GM18870 (cell line): ENCODE results near the gene INO80D.
"Not testable (repeated sequence)": the region's sequence is repeated elsewhere in the genome, so short reads cannot be mapped to it uniquely, and the experiment has no call there.

ENCODE experiments used
- ATAC-seq: cut with Tn5 transposase; IDR thresholded peaks from one replicate; pipeline ENCODE4 v1.9.1; 2021; ENCODE audit warnings: moderate library complexity; ENCODE audit not compliant: unreplicated experiment

INO80D gene

DNA sequence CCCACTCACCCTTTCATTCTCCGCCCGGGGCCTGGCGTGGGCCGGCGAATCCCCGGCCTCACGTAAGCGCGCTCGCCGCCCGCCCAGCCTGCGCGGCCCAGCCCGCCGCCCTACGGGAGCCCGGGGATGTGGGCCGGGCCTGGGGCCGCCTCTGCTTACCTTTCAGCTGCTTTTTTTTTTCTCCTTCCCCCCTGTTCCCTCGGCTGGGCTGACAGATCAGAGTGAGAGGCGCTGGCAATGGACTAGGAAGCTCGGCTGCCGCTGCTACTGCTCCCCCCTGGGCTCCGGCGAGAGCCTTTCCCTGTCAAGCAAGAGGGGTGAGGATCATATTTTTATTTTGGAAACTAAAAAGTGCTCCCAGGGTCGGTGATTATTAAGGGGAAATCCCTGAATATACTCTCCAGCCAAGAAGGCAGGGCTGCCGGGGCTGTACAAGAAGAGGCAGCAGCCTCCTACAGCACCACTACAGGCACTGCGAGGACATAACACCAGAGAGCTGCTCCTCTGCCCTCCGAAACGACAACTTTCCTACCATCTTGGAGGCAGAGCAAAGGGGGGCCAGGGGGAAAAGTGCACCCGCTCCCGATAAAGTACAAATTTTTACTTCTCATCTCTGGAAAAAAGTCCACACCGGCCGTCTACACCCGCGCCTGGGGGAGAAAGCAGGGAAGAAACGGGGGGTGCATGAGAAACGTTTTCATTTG lies at the start of gene INO80D:
INO80D (minus strand) TSS at position 433 of the 704 bp plus-strand sequence. CDS start 23,158 bp downstream, outside the sequence.
- peak; percentile 87 for ATAC-seq

GRCh38 chr2:206127656-206128055 lies 41.7 kb upstream of the INO80D start:
- no peak for ATAC-seq

DNA sequence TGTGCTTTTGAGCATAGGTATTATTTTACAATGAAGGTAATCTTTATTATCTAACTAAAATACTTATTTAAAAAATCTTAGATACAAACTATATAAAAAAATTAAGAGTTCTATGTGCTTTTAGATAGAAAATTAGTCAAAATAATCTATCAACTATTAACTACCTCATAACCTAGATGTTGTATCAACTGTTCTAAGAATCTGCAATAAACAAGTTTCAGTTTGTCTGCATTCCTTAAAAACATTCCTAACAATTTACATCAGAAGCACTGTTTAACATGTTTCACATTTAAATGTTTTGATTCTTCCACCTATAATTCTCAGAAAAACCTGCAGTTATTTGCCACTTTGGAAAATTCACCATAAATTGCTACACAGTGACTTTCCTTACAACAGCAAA lies 39.9 kb upstream of the INO80D start:
- ATAC-seq = no peak

DNA sequence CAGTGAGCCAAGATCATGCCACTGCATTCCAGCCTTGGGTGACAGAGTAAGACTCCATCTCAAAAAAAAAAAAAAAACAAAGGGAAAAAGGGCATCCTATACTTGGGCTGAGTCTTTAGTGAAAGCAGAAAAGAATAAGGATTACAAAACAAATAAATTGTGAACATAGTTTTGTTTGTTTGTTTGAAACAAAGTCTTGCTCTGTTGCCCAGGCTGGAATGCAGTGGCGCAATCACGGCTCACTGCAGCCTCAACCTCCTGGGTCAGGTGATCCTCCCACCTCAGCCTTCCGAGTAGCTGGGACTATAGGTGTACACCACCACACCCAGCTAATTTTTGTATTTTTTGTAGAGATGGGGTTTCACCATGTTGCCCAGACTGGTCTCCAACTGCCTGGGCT lies 36.6 kb upstream of the INO80D start:
- ATAC-seq = not testable (repeated sequence)

DNA sequence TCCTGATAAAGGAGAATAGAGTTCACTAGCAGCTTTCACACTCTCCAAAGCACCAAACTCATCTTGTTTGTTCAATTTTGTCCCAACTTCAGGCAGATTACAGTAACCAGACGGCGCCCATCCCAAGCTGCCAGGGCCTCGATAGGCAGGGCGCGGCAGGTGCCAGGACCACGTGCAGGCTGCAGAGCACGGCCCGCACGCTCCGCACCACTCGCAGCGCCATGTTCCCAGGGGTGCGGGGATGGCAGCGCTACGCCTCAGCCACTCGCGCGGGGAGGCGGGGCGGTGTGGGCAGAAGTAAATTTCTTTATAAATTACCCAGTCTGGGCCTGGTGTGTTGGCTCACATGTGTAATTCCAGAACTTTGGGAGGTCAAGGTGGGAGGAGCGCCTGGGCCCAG lies 30.3 kb upstream of the INO80D start:
- ATAC-seq = no peak

- no peak for ATAC-seq
These were observed 29.1 kb upstream of the INO80D start for GRCh38 chr2:206115026-206115578.

- ATAC-seq = no peak
These were observed 27.0 kb upstream of the INO80D start for GRCh38 chr2:206112846-206113547.

DNA sequence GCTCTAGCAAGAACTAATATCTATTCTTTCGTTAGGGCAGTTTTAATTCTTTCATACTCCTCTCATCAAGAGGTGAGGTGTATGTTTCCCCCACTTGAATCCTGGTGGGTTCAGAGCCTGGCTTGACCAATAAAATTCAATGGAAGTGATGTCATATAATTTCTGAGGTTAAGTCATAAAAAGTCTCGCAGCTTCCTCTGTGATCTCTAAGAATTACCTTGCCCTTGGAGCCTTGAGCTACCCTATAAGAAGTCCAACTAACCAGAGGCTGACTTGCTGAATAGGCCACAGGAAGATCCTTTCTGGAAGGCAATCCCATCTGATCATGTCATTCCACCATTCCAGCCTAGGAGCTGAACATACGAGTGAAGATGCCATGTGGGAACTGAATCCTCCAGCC lies 26.1 kb upstream of the INO80D start:
- no peak for ATAC-seq

DNA sequence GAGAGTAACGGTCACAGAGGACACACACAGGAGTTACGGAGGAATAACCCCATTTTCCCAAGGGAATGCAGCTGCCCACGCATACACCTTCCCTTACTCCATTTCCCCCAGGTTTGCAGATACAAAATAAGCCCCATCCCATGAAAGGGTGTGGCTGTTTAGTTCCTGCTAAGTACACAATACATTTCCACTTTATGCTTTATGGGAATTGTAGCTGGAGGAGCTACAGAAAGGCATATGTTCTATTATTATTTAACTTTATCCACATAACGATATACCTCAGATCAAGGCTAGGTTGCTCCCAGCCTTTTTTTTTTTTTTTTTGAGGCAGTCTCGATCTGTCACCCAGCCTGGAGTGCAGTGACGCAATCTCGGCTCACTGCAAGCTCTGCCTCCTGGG lies 22.7 kb upstream of the INO80D start:
- no peak for ATAC-seq

GRCh38 chr2:206105541-206105940 lies 19.6 kb upstream of the INO80D start:
- ATAC-seq = no peak

DNA sequence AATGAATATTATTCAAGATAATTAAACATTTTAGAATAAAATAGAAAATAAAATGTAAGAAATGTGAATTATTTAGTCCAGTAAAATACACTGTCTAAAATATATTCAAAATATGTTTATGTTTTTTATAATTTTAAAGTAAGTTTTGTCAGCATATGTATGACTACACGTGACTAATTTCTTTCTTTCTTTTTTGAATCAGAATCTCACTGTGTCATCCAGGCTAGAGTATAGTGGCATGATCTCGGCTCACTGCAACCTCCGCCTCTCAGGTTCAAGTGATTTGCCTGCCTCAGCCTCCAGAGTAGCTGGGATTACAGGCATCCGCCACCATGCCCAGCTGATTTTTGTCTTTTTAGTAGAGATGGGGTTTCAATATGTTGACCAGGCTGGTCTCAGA lies 19.1 kb upstream of the INO80D start:
- ATAC-seq = no peak

DNA sequence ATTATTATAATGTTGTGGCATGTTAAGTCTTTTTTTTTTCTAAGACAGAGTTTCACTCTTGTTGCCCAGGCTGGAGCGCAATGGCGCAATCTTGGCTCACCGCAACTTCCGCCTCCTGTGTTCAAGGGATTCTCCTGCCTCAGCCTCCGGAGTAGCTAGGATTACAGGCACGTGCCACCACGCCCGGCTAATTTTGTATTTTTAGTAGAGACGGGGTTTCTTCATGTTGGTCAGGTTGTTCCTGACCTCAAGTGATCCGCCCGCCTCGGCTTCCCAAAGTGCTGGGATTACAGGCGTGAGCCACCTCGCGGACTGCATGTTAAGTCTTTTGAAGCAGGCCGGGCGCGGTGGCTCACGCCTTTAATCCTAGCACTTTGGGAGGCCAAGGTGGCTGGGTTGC lies 12.9 kb upstream of the INO80D start:
- not testable (repeated sequence) for ATAC-seq

DNA sequence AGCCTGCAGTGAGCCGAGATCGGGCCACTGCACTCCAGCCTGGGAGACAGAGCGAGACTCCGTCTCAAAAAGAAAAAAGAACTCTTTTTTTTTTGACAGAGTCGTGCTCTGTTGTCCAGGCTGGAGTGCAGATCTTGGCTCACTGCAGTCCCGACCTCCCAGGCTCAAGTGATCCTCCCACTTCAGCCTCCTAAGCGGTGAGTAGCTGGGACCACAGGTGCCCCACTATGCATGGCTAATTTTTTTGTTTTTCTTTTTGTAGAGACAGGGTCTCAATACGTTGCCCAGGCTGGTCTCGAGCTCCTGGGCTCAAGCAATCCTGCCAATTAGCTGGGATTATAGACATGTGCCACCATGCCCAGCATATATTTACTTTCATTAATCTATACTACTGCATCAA lies 12.5 kb upstream of the INO80D start:
- no peak for ATAC-seq

DNA sequence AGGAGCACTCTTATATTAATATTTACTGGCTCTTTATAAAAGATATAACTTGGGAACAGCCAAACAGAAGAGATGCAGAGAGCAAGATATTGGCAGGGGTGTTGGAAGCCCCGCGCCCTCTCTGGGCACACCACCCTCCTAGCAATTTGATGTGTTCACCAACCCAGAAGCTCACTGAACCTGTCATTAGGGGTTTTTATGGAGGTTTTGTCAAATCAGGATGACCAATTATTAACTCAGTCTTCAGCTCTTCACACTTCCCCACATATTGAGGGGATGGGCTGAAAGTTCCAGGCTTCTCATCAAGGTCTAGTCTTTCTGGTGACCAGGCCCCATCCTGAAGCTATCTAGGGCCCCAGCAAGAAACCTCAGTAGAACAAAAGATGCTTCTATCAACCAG lies 10.9 kb upstream of the INO80D start:
- ATAC-seq = no peak

GRCh38 chr2:206095536-206096332 lies 9.8 kb upstream of the INO80D start:
- ATAC-seq = no peak

DNA sequence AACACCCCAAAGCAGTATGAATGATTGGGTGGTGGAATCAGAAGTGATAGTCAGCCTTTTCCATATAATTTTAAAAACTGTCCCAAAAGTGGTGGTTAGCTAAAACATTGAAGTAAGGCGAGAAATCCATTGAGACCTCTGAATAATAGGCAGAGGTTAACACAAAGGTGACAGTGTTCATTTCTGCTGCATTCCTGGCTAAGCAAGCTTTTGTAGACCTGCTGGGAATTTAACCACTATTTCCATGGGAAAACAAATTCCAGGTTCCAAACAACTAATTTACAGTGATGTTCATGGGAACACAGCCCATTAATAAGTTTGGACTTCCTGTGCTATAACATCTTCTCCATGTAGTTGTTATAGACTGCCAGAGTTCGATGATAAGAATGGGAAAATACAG lies 6.3 kb upstream of the INO80D start:
- ATAC-seq = no peak

DNA sequence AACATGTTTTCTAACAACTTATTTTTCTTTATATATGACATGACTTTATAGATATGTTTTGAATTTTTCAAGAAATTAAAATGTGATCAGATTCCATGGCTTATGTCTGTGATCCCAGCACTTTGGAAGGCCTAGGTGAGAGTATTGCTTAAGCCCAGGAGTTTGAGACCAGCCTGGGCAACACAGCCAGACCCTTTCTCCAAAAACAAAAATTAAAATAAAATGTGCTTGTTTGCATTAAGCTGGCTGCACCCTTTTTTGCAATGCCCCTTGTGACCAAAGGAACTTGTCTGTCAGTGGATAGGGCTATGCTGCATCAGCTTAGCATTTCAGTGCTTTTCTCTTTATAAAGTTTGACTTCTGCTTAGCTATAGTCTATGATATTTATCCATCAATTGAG lies 2.3 kb upstream of the INO80D start:
- no peak for ATAC-seq

DNA sequence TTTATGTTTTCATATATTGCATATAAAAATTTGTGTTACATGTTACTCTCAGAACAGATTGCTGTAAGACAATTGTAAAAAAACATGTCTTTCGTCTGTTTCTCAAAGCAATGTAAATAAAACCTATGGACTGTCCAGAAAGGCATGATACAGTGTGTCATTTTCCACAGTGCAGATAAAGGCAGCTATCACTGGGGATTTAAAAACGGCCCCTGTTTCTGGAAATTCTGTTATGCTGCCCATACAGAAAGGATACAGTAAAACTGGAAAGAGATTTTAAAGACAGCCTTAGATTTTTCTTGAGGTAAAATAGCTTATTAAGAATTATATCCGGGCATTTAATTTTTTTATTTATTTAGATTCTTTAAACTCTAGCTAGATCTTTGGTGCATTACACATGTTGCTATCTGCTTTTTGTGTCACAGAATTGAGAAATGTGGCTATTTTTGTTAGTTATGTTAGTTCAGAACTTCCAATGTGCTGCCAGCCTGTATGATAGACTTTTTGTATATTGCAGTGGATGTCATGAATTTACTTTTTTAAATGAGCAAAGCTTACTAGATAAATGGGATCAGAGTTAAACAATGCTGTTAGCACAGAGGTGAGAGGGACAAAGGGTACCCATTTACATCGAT lies 859 bp upstream of the INO80D start:
- ATAC-seq = no peak

DNA sequence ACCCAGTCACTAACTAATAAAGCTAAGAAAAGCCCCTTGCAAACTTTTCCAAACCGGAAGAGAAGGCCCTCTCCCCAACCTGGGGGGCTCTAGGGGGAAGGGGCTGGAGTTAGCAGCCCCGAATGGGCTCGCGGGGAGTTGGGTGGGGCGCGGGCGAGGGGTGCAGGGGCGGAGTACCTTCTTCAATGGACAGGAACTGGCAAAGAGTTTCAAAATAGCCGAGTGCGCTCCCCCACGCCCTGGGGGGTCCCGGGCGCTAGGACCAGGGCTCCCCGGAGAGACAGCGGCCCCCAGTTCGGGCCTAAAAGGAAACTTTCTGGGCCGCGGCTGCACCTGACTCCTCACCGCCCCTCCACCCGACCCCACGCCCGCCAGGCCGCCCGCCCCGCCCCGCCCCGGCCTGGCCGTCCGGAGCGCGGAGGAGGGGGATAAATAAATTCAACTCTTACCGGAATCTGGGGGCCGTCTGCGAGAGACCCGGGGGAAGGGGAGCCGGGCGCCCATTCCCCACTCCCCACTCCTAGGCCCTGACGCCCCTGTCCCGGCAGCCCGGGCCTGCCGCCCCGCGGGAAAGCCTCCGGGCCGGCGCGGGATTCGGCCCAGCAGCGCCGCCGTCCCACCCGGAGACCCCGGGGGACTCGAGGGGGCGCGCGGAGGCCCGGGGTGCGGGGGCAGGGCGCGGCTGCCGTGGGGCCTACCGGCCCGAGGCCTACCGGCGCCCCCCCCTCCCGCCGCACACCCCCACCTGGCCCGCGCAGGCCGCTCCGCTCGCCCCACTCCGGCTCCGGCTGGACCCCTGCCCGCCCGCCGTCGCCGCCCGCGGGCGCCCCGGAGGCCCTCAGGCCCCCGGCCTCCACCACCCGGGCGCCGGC lies 868 bp downstream of the INO80D start:
- ATAC-seq = peak; percentile 6

- ATAC-seq = no peak
These were observed 1.5 kb downstream of the INO80D start for GRCh38 chr2:206084439-206084869.
